HG02759 (cell line): ENCODE data around the gene AGA.
A peak's percentile ranks its signal among the peaks of the same experiment; 100 is the strongest.

ENCODE experiments used
- ATAC-seq: cut with Tn5 transposase; IDR thresholded peaks from one replicate; pipeline ENCODE4 v1.9.1; 2021; ENCODE audit warnings: mild to moderate bottlenecking, moderate library complexity; ENCODE audit not compliant: unreplicated experiment

Gene AGA

DNA sequence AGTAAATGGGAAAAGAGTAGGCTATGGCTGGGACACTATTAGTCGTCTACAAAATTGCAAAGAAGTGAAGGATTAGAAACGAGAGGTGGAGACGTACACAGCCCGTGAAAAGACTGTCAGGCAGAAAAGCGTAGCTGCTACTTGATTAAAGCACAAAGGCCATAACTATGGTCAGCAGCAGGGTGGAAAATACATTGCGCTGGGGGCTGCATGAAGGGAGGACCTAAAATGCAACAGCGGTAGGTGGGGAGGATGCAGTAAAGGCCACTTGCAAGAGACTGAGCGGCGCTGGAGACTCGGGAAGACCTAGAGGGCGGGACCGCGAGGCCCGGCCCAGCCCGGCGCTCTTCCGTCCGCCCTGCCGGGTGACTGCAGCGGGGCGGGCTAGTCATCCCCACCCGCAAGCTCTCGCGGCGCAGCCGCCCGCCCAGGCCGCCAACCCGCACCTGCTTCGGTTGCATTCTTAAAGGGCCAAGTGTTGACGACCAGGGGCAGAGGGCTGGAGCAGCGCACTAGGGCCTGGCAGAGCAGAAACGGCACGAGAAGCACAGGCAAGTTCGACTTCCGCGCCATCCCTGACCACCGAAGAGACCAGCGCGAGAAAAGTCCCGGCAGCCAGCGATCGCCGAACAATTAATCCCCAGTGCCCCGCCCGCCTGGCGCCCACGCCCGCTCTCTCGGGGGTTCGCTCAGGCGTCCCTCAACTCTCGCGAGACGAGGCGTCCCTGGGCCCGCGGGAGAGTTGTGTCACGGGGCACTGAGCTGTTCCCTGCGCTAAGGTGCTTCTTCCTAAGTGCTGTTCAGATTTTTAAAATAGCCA is at the start of gene AGA:
Gene AGA, minus strand, starts transcription at position 635 of the 820 bp plus-strand sequence. Its CDS starts 62 bp downstream, at position 573.
- peak; percentile 89 for ATAC-seq

DNA sequence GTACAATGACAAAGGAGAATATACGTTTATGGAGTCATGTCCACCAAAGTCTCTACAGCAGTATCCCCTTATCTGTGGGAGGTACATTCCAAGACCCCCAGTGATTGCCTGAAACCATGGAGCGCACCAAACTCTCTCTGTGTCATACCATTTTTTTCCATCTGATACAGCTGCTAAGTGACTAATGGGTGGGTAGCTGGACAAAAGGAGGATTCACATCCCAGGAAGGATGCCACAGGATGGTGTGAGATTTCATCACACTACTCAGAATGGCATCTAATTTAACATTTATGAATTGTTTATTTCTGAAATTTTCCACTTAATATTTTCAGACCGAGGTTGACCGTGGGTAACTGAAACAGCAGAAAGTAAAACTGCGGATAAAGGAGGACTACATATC is 49.8 kb upstream of the AGA start:
- no peak for ATAC-seq

DNA sequence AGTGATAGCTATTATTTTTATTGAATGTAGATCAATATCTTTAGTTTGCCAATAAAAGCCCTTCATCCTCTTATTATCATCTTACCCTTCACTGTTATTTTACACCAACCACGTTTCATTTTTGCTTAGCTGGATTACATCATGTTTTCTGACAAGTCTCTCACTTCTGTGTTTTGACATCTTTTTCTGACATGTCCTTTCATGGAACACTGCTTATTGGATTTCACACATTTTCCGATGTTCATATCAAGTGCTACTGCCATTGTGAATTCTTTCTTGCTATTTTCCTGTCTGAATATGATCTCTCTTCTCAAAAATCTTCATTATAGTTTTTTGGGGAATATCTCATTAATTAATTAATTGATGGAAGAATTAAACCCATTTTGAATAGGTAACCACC is 48.5 kb upstream of the AGA start:
- ATAC-seq, result no peak

DNA sequence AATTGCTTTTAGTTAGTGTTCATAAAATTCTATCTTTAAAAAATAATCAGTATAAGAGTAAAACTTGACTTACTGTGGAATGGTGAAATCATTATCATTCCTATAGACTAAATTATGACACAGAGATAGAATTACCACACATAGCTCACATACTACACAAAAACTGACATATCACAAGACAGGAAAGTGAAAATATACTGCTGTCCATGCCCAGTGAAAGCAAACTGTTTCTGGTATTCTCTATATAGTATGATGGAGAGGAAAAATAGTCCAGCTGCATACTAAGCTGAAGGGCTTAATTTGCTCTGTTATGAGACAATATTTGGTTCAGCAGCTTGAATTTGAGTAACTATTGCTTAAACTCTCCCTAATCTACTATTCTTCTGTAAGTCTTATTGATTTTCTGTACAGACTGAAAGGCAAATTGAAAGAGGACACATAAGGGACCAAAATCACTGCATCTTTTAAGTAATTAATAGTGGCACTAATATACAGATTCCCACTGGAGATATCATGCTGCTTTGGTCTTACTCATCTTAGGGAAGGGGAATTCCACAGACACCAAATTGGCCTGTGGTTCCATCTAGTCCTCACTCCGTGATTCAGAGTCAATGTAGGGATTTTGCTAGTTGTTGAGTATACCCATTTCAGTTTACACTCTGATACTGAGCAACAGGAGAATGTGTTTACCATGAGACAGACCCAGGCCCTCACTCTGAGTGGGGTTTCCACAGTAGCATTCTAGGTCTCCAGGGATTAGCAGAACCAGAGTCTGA is 47.4 kb upstream of the AGA start:
- no peak for ATAC-seq

DNA sequence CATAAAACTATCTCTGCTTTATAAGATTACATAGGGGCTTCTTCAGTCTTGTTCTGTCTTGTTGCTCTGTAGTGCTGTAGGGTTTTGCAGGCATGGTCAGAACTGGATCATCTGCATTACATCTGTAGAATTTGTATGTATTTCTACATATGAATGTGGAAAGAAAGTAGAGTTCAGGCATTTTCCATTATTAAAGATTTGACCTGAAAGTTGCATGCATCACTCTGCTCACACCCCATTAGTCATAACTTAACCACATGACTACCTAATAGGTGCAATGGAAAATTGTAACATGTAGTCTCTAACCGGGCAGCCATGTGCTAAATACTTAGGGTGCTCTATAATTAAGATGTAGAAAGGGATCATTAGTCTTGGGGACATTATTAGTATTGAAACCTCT is 45.7 kb upstream of the AGA start:
- ATAC-seq, result no peak

DNA sequence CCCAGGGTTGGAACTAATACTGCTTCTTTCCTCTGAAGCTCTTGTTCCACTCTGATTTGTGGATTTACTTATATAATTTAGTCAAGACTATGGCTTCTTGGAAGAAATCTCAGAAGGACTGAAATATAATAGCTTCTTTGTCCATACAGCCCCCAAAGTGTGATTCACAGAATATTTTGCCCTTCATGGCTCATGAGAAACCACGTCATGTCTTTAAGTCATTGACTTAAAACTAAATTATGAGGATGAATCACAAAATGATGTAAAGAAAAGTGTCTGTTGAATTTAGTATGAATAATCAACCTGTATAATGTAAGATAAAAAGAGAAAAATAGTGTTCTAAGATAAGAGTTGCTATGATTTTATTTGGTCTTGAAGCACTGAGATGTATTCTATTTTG is 43.3 kb upstream of the AGA start:
- ATAC-seq, result no peak

DNA sequence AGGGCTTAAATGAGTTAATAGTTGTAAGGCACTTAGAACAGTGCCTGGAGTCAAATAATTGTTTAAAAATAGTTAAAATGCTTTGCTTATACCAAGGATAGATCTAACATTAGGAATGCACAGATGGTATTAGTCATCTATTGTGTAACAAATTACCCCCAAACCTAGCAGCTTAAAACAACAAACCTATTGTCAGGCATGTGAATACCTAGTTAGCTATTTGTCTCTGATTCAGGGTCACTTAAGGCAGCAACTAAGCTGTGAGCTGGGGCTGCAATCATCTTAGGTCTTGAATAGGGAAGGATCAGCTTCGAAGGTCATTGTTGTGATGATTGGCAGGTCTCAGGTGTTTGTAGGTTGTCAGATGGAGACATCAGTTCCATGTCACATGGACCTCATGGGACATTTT is 42.4 kb upstream of the AGA start:
- no peak for ATAC-seq

DNA sequence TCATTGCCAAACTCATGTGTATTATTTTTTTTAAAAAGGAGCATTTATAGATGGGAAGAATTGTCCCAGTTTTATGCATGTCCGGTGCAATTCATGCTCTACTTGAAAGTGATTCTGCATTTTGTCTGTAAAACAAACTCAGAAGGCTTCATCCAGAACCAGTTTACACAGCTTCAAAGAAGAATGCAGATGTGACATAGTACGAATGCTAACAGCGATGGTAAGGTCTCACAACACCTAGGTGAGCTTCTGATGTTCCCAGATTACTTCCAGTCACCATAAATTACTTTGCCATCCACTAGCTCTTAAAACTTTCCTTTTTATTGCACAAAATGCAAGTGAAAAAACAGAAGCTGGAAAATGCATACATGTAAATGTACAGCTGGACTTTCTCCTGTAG is 41.5 kb upstream of the AGA start:
- no peak for ATAC-seq

DNA sequence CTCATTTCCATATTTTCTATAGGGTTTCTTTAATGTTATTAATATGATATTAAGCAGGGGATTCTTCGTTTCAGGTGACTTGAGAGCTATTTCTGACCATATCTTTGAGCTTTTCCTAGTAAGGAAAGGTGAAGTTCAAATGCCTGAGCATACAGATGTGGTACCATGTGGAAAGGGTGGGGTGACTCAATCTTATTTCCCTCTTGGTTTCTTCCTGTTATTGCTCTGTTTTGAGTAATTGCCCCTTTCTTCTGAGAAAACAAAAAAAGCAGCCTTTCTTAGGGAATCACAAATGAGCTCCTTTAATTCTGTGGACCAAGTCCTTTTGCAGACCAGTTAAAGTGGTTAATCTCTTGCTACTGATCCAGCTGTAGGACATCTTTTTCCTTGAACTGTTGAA is 41.0 kb upstream of the AGA start:
- no peak for ATAC-seq

DNA sequence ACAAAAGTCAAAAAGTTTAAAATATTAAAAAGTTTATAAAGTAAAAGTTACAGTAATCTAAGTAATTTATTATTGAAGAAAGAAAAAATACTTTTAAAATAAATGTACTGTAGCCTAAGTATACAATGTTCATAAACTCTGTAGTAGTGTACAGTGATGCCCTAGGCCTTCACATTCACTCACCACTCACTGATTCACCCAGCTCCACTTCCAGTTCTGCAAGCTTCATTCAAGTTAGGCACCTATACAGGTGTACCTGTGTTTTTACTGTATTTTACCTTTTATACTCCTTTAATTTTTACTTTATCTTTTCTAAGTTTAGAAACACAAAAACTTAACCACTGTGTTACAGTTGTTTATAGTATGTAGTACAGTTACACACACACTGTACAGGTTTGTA is 40.1 kb upstream of the AGA start:
- no peak for ATAC-seq

DNA sequence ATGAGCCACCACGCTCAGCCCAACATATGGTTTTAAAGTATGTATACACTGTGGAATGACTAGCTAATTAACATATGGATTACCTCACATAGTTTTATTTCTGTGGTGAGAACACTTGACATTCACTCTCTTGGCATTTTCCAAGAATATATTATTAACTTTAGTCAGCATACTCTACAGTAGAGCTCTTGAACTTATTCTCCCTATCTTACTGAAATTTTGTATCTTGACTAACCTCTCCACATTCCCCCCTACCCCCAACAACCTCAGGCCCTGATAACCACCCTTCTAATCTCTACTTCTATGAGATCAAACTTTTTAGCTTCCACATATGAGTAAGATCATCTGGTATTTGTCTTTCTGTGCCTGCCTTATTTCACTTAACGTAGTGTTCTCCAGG is 38.6 kb upstream of the AGA start:
- ATAC-seq, result no peak

DNA sequence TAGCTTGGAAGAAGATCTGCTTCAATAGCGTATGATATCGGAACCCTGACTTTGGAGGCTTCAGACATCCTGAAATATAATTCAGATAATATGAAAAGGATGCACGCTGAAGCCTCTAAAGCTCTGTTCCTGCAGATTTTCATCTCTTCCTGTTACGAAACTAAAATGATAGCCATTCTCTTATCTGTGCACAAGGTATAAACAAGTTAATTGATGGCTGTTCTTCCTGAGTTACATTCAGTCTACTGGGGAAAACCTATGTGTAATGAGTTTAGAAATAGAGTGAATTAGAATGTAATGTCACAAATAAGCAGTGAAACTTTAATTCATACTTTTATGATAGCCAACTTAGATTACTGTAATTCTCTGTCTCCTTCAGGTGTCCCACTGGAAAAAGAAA is 36.8 kb upstream of the AGA start:
- ATAC-seq, result no peak

DNA sequence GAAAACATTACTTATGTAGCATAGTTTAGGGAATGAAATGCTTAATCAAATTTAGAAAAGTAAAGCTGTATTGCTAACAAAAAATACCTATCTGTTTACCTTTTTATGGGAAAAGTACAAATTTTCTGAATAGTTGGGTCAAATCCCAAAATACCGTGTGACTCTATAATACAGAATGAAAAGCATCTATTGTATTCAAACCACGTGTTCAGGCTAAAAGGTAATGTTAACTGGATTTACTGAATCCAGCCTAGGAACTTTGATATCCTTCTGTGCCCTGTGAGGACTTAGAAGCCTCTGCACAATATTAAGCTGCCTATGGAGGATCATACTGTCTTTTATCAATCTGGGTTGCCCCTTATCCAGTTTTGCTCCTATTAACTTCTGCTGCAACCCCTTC is 36.3 kb upstream of the AGA start:
- ATAC-seq, result no peak

DNA sequence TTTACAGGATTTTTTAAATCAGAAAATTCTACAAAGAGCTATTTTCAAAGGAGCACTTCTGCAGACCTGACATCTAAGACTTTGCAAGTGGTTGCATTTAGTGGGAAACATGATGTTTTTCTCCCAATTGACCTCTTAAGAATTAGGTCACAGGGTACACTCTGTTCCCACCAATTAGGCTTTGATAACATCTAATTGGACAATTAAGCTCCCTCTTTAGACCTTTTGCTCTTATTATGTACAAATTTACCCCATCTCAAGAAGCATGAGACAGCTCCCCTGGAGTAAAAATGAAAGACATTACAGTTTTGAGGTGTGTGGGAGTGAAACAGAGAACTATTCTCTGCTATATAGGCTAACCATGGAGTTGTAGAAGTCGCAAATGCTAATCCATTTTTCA is 31.8 kb upstream of the AGA start:
- no peak for ATAC-seq

DNA sequence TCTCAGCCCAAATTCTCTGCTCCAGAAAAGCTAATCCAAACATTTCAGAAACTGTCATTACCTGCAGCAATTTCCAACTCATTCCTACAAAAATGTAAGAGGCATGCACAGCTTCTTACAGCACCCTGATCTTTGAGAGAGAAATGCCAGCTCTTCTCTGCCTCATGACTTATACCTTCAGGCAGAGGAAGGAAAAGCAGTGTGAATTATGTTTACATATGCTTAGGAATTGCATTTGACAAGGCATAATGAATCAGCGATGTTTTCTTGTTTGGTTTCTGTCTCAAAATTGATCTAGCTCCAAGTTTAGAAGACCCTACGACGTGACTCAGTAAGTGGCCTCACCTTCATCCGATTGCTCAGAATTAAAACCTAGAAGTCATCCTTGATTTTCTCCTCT is 21.8 kb upstream of the AGA start:
- ATAC-seq, result no peak

DNA sequence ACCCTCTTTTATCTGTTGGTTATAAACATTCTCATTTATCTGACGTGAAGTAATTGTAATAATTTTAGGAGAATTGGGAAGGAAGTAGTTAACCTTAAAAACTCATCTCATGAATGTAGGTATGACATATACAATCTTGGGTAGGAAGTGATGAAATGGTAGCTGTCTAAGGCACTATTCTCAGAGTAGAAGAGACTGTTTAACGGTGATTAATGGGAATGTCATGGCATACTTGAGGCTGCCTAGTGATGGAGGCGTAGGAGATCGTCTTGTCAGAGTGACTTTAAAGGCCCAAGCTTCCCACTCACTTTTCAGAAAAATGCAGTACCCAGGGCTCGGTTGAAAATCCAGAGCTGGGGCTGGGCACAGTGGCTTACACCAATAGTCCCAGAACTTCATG is 19.4 kb upstream of the AGA start:
- ATAC-seq, result no peak

DNA sequence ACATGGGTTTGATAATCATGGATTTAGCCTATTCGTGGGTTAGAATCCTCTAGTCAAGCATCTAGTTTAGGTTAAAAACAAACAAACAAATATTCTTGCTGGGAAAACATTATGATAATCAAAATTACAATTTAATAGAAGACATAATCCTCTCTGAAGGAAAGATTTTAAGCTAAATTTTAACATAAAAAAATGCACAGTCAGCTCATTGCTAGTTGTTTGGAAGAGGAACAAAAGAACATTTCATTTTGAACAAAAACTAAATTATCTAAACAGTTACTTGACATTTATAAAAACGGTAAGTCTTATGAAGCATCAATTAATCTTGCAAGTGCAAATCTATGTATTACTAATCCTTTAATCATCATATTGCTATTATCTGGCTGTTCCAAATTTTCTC is 18.2 kb upstream of the AGA start:
- ATAC-seq, result no peak

DNA sequence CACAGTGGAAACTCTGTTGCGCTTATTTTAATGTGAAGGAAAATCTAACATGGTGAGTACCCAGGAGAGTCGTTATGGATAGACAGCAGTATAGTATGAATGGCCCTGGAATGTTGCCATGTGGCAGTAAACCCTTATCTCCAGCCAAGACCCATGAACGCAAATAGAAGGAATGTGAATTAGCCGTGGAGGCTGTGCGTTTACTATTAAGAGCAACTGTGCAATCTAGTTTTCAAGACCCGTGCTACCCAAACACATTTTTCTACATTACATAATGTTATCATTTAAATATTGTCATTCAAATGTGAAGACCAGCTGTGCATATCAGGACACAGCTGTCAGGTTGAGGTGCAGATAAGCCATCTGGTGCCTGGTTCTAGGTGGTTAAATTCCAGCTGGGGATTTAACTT is 13.3 kb upstream of the AGA start:
- no peak for ATAC-seq

DNA sequence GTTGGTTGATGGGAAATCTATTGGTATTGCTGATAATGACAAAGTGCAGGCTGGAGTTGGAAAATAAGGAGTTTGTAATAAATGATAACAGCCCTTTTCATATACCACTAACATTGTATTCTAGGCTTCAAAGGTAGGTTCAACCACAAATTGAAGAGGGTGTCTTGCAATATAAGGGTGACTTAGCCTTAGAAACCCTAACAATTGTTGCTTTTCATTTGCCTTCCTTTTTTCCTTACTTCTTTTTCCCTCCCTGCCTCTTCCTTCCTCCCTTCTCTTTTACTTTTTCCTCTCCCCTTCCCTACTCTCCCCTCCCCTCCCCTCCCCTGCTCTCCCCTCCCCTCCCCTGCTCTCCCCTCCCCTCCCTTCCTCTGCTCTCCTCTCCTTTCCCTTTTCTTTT is 10.9 kb upstream of the AGA start:
- no peak for ATAC-seq

DNA sequence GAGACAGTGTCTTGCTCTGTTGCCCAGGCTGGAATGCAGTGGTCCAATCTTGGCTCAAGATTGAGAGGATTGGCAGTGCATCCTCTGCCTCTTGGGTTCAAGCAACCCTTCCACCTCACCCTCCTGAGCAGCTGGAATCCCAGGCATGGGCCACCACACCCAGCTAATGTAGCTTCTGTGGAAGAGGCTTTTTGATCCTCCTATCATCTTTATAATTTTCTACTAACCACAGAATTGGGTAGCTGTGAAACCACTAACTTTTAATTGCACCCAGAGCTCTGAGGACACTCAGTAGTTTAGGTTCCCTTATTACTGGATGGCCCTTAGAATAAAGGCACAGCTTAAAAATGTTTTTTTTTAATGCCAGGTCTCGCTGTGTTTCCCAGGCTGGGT is 8.9 kb upstream of the AGA start:
- ATAC-seq, result no peak

DNA sequence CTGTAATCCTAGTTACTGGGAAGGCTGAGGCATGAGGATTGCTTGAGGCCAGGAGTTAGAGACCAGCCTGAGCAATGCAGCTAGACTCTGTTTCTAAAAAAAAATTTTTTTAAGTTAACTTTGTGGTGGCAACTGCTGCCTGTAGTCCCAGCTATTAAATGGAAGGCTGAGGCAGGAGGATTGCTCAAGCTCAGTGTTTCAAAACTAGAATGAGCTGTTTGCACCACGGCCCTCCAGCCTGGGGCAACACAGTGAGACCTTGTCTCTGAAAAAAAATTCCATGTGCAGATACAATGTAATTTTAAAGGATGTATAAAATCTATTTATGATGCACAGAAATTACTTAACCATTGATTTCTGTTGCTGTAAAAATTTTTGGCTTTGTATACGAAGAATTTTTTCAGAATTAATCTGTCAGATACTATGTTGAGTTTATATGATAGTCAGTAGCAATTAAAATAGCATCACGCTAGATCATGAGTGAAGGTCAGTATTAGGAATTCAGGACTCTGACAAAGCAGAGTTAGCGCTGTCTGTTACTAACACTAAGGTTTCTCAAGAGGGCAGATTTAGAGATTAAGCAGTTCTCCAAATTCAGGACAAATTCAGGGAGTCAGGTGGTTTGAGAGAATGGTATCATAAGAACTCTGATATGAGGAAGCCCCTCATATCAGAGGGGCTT is 8.3 kb upstream of the AGA start:
- ATAC-seq, result no peak

DNA sequence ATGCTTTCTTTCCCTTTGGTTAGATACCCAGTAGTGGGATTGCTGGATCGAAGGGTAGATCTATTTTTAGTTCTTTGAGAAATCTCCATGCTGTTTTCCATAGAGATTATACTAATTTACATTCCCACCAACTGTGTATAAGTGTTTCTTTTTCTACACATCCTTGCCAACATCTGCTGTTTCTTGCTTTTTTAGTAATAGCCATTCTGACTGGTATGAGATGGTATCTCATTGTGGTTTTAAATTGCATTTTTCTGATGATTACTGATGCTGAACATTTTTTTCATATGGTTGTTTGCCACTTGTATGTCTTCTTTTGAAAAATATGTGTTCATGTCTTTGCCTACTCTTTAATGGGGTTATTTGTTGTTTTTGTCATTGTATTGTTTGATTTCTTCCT is 6.6 kb upstream of the AGA start:
- ATAC-seq, result no peak
